SK-N-SH treated with all-trans-retinoic acid at 6 μM for 48 hours (cell line): ENCODE data around the gene SUFU.

Source experiments
- ATAC-seq: fragments of 200-7000 bp; cut with Tn5 transposase; 3 replicates; pipeline ENCODE4 v1.9.1; 2020; ENCODE audit warnings: mild to moderate bottlenecking, moderate library complexity
- ARNTL ChIP-seq: fragments of 450-650 bp; formaldehyde crosslinking; IDR thresholded peaks from 2 replicates; pipeline ENCODE4 v1.5.0; 2020; ENCODE audit warnings: low read depth, mild to moderate bottlenecking, moderate library complexity, borderline replicate concordance
- BACH2 ChIP-seq: fragments of 250-450 bp; sonication (Bioruptor Pico); IDR thresholded peaks from 2 replicates; pipeline ENCODE4 v1.9.0; 2021; ENCODE audit warnings: mild to moderate bottlenecking, borderline replicate concordance
- CSRNP3 ChIP-seq: fragments of 250-450 bp; sonication (Bioruptor Pico); IDR thresholded peaks from 2 replicates; pipeline ENCODE4 v1.5.1; 2021; ENCODE audit warnings: mild to moderate bottlenecking, moderate library complexity
- ESRRG ChIP-seq: fragments of 250-450 bp; sonication (Bioruptor Pico); IDR thresholded peaks from 2 replicates; pipeline ENCODE4 v1.6.1; 2021; ENCODE audit warnings: mild to moderate bottlenecking
- GLIS3 ChIP-seq: fragments of 250-450 bp; sonication (Bioruptor Pico); IDR thresholded peaks from 2 replicates; pipeline ENCODE4 v1.5.0; 2020; ENCODE audit warnings: mild to moderate bottlenecking, moderate library complexity
- ISL1 ChIP-seq: fragments of 250-450 bp; sonication (Bioruptor Pico); IDR thresholded peaks from 2 replicates; pipeline ENCODE4 v2.1.2; 2022; ENCODE audit warnings: mild to moderate bottlenecking, moderate library complexity
- OSR1 ChIP-seq: fragments of 250-450 bp; sonication (Bioruptor Pico); IDR thresholded peaks from 2 replicates; pipeline ENCODE4 v1.8.0; 2022; ENCODE audit warnings: moderate library complexity, mild to moderate bottlenecking, inconsistent platforms
- POU6F1 ChIP-seq: fragments of 250-450 bp; sonication (Bioruptor Pico); IDR thresholded peaks from 2 replicates; pipeline ENCODE4 v1.8.0; 2021; ENCODE audit warnings: low read depth, mild to moderate bottlenecking, moderate library complexity, borderline replicate concordance
- PPARA ChIP-seq: fragments of 250-450 bp; sonication (Bioruptor Pico); IDR thresholded peaks from 2 replicates; pipeline ENCODE4 v1.5.0; 2020; ENCODE audit warnings: mild to moderate bottlenecking, borderline replicate concordance
- RARB ChIP-seq: fragments of 250-450 bp; sonication (Bioruptor Pico); IDR thresholded peaks from 2 replicates; pipeline ENCODE4 v1.8.0; 2021; ENCODE audit warnings: mild to moderate bottlenecking, moderate library complexity
- SNAI2 ChIP-seq: fragments of 250-450 bp; sonication (Bioruptor Pico); IDR thresholded peaks from 2 replicates; pipeline ENCODE4 v1.5.0; 2020; ENCODE audit warnings: mild to moderate bottlenecking, moderate library complexity
- TOX ChIP-seq: fragments of 250-450 bp; sonication (Bioruptor Pico); IDR thresholded peaks from 2 replicates; pipeline ENCODE4 v1.8.0; 2021; ENCODE audit warnings: mild to moderate bottlenecking, moderate library complexity, borderline replicate concordance
- TSHZ2 ChIP-seq: fragments of 250-450 bp; sonication (Bioruptor Pico); IDR thresholded peaks from 2 replicates; pipeline ENCODE4 v1.5.0; 2020; ENCODE audit warnings: mild to moderate bottlenecking, moderate library complexity
- ZC3H10 ChIP-seq: fragments of 250-450 bp; sonication (Bioruptor Pico); IDR thresholded peaks from 2 replicates; pipeline ENCODE4 v1.5.1; 2021; ENCODE audit warnings: mild to moderate bottlenecking, moderate library complexity
- ZFP3 ChIP-seq: fragments of 250-450 bp; sonication (Bioruptor Pico); IDR thresholded peaks from 2 replicates; pipeline ENCODE4 v1.5.0; 2020; ENCODE audit warnings: mild to moderate bottlenecking, moderate library complexity
- ZFP30 ChIP-seq: fragments of 450-650 bp; formaldehyde crosslinking; IDR thresholded peaks from 2 replicates; pipeline ENCODE4 v1.5.0; 2022; ENCODE audit warnings: mild to moderate bottlenecking, moderate library complexity
- ZNF70 ChIP-seq: fragments of 450-650 bp; formaldehyde crosslinking; IDR thresholded peaks from 2 replicates; pipeline ENCODE4 v1.5.0; 2020; ENCODE audit warnings: mild to moderate bottlenecking, moderate library complexity
- ZNF8 ChIP-seq: fragments of 450-650 bp; formaldehyde crosslinking; IDR thresholded peaks from 2 replicates; pipeline ENCODE4 v1.5.0; 2020; ENCODE audit warnings: mild to moderate bottlenecking, moderate library complexity
- TF ChIP-seq, protein P1 (sequence below): fragments of 250-450 bp; sonication (Bioruptor Pico); IDR thresholded peaks from 2 replicates; pipeline ENCODE4 v1.8.0; 2020; ENCODE audit warnings: mild to moderate bottlenecking, moderate library complexity, borderline replicate concordance
- TF ChIP-seq, protein P2 (sequence below): fragments of 250-450 bp; sonication (Bioruptor Pico); IDR thresholded peaks from 2 replicates; pipeline ENCODE4 v1.5.1; 2020; ENCODE audit warnings: low read depth, mild to moderate bottlenecking, moderate library complexity

SUFU gene

DNA sequence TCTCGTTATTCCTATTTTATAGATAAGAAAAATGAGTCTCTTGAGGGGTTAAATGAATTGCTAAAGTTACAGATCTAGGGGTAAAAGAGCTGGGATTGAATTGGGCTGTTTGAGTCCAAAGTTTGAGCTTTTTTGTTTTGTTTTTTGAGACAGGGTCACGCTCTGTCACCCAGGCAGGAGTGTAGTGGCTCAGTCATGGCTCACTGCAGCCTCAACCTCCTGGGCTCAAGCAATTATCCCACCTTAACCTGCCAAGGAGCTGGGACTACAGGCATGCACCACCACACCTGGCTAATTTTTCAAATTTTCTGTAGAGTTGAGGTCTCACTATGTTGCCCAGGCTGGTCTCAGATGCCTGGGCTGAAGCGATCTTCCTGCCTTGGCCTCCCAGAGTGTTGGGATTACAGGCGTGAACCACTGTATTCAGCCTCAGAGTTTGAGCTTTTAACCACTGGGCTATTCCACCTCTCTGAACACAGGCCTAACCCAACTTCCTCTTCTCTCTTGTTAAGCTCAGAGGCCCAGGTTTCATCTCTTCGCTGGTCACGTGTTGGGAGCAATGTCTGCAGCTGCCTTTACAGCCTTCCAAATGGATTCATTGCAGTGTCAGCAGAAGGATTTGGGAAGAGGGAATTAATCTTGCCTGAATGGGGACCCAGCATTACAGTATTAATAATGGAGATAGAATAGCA, 8.0 kb downstream of the SUFU start:
- ATAC-seq = no peak

GRCh38 chr10:102514487-102515311, 10.9 kb downstream of the SUFU start:
- TF ChIP-seq ARNTL (CRISPR knock-in tag) (no peak), ZC3H10 (CRISPR knock-in tag) (no peak), ZFP30 (CRISPR knock-in tag) (no peak), ZFP3 (CRISPR knock-in tag) (no peak), POU6F1 (CRISPR knock-in tag) (no peak), TSHZ2 (CRISPR knock-in tag) (no peak), ESRRG (no peak), PPARA (CRISPR knock-in tag) (no peak), GLIS3 (CRISPR knock-in tag) (no peak), ZNF8 (no peak), SNAI2 (CRISPR knock-in tag) (no peak), OSR1 (CRISPR knock-in tag) (no peak), ISL1 (CRISPR knock-in tag) (no peak), BACH2 (CRISPR knock-in tag) (no peak), CSRNP3 (CRISPR knock-in tag) (no peak), ZNF70 (CRISPR knock-in tag) (no peak), RARB (CRISPR knock-in tag) (no peak)
- TF ChIP-seq, protein P1, sequence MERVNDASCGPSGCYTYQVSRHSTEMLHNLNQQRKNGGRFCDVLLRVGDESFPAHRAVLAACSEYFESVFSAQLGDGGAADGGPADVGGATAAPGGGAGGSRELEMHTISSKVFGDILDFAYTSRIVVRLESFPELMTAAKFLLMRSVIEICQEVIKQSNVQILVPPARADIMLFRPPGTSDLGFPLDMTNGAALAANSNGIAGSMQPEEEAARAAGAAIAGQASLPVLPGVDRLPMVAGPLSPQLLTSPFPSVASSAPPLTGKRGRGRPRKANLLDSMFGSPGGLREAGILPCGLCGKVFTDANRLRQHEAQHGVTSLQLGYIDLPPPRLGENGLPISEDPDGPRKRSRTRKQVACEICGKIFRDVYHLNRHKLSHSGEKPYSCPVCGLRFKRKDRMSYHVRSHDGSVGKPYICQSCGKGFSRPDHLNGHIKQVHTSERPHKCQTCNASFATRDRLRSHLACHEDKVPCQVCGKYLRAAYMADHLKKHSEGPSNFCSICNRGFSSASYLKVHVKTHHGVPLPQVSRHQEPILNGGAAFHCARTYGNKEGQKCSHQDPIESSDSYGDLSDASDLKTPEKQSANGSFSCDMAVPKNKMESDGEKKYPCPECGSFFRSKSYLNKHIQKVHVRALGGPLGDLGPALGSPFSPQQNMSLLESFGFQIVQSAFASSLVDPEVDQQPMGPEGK (CRISPR knock-in tag) = no peak
- TF ChIP-seq, protein P2, sequence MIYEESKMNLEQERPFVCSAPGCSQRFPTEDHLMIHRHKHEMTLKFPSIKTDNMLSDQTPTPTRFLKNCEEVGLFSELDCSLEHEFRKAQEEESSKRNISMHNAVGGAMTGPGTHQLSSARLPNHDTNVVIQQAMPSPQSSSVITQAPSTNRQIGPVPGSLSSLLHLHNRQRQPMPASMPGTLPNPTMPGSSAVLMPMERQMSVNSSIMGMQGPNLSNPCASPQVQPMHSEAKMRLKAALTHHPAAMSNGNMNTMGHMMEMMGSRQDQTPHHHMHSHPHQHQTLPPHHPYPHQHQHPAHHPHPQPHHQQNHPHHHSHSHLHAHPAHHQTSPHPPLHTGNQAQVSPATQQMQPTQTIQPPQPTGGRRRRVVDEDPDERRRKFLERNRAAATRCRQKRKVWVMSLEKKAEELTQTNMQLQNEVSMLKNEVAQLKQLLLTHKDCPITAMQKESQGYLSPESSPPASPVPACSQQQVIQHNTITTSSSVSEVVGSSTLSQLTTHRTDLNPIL (CRISPR knock-in tag) = no peak
- ATAC-seq = no peak

More for the DNA sequence above, 8.0 kb downstream of the SUFU start:
- TF ChIP-seq ZFP30 (CRISPR knock-in tag) = no peak
- no peak for TF ChIP-seq ESRRG
- TF ChIP-seq, protein P2 (CRISPR knock-in tag) = no peak
- TF ChIP-seq TOX (CRISPR knock-in tag) = no peak
